Endothelial cell of umbilical vein (primary cell): ENCODE results near the gene SEMA6A. TPM values are rescaled to one million over a fixed set of nuclear protein-coding genes. Genes with fewer than 3 reads are reported as not detected.

Experiments
- BruUV-seq: library from RNA; stranded (reverse); fragments of 400-500 nt; replicated peaks from 2 replicates; lab custom pipeline; 2021; lab: Mats Ljungman, UMichigan
- CTCF ChIA-PET: fragments of 300-600, 350-600 bp; sonication (Branson Sonifier 250); formaldehyde crosslinking; loops from one replicate; lab custom pipeline; 2021; ENCODE audit warnings: antibody characterized with exemption, inconsistent platforms; lab: Charles Lee
- POLR2A ChIA-PET: fragments of 300-600, 350-600 bp; sonication (Branson Sonifier 250); formaldehyde crosslinking; loops from one replicate; lab custom pipeline; 2021; ENCODE audit warnings: antibody characterized with exemption, inconsistent platforms; lab: Charles Lee
- DNase-seq: peaks from one replicate; pipeline ENCODE4 v3.0.0-alpha.2; 2011; ENCODE audit warnings: low read depth, low spot score
- FAIRE-seq: peaks from 2 replicates; lab custom pipeline; 2011; peaks lifted over from hg19 to GRCh38; lab: Jason Lieb, UNC
- H2AFZ ChIP-seq: 2 replicates; pipeline ENCODE4 v1.6.0; 2012; ENCODE audit warnings: low read depth, low read length, control low read depth, inconsistent platforms
- H3K27ac ChIP-seq: 2 replicates; pipeline ENCODE4 v1.5.1; 2011; ENCODE audit warnings: low read depth, mild to moderate bottlenecking, control low read depth, low read length, moderate library complexity; ENCODE audit not compliant: insufficient read depth
- H3K27me3 ChIP-seq, 2 experiments: 2 replicates each; pipeline versions ENCODE4 v1.6.0 to v1.6.1; 2011; ENCODE audit warnings: low read length in 2 of 2, mixed read lengths in 1 of 2; ENCODE audit not compliant: control insufficient read depth in 2 of 2, insufficient read depth in 2 of 2
- H3K36me3 ChIP-seq, 2 experiments: 2 replicates in 1 of 2; 3 replicates in 1 of 2; pipeline ENCODE4 v1.5.1; 2011; ENCODE audit warnings: low read length in 2 of 2, mild to moderate bottlenecking in 1 of 2, moderate library complexity in 1 of 2; ENCODE audit not compliant: control insufficient read depth in 2 of 2, insufficient read depth in 2 of 2; ENCODE audit errors: extremely low read depth in 1 of 2
- H3K4me1 ChIP-seq: 3 replicates; pipeline ENCODE4 v1.5.1; 2011; ENCODE audit warnings: mild to moderate bottlenecking, low read length; ENCODE audit not compliant: control insufficient read depth, insufficient read depth; ENCODE audit errors: extremely low read depth
- H3K4me2 ChIP-seq: 2 replicates; pipeline ENCODE4 v1.6.1; 2011; ENCODE audit warnings: low read length, control low read depth, mixed read lengths; ENCODE audit not compliant: insufficient read depth
- H3K4me3 ChIP-seq, 3 experiments: fragments of 200-600 bp in 1 of 3; sonication (generic), shearing (Covaris generic) in 1 of 3; replicated peaks in 1 of 3; 2 replicates each; pipeline ENCODE4 v1.5.1; 2011 to 2016; ENCODE audit warnings: control low read depth in 3 of 3, low read length in 3 of 3, mild to moderate bottlenecking in 2 of 3, inconsistent platforms in 1 of 3, low read depth in 1 of 3, moderate library complexity in 1 of 3; ENCODE audit not compliant: insufficient read depth in 1 of 3
- H3K79me2 ChIP-seq: 2 replicates; pipeline ENCODE4 v1.6.0; 2012; ENCODE audit warnings: low read length, inconsistent platforms; ENCODE audit not compliant: control insufficient read depth, insufficient read depth
- H3K9ac ChIP-seq: replicated peaks from 2 replicates; pipeline ENCODE3; 2011; ENCODE audit warnings: low read length, control low read depth; ENCODE audit not compliant: insufficient read depth; ENCODE audit errors: extremely low read depth
- H3K9me1 ChIP-seq: replicated peaks from 3 replicates; pipeline ENCODE4 v1.6.0; 2011; ENCODE audit warnings: mild to moderate bottlenecking, low read length; ENCODE audit not compliant: control insufficient read depth, insufficient read depth; ENCODE audit errors: extremely low read depth
- H3K9me3 ChIP-seq: replicated peaks from 2 replicates; pipeline ENCODE4 v1.5.1; 2012; ENCODE audit warnings: low read length, inconsistent platforms; ENCODE audit not compliant: control insufficient read depth, insufficient read depth
- H4K20me1 ChIP-seq: replicated peaks from 2 replicates; pipeline ENCODE3; 2011; ENCODE audit warnings: mild to moderate bottlenecking, low read length; ENCODE audit not compliant: control insufficient read depth, insufficient read depth; ENCODE audit errors: extremely low read depth
- EZH2 ChIP-seq: IDR thresholded peaks from 2 replicates; pipeline ENCODE4 v1.6.1; 2012; ENCODE audit warnings: borderline replicate concordance, low read depth, mild to moderate bottlenecking, moderate library complexity, low read length, inconsistent platforms; ENCODE audit not compliant: severe bottlenecking
- FOS ChIP-seq: IDR thresholded peaks from 2 replicates; pipeline ENCODE4 v1.6.1; 2011; ENCODE audit warnings: mild to moderate bottlenecking, low read length, moderate library complexity, borderline replicate concordance; ENCODE audit not compliant: insufficient read depth
- GATA2 ChIP-seq: IDR thresholded peaks from 2 replicates; pipeline ENCODE4 v1.7.0; 2011; ENCODE audit warnings: low read depth, mild to moderate bottlenecking, moderate library complexity, mixed read lengths, low read length; ENCODE audit not compliant: insufficient read length, insufficient read depth
- JUN ChIP-seq: IDR thresholded peaks from 2 replicates; pipeline ENCODE4 v1.6.1; 2011; ENCODE audit warnings: borderline replicate concordance, low read depth; ENCODE audit not compliant: insufficient read length, insufficient read depth
- MYC ChIP-seq: IDR thresholded peaks from one replicate; pipeline ENCODE4 v1.6.1; 2011; ENCODE audit warnings: mild to moderate bottlenecking, low read depth, low read length
- POLR2A ChIP-seq: IDR thresholded peaks from 2 replicates; pipeline ENCODE4 v1.6.1; 2012; ENCODE audit warnings: low read depth, mild to moderate bottlenecking, control low read depth, low read length
- POLR2AphosphoS5 ChIP-seq: IDR thresholded peaks from 2 replicates; pipeline ENCODE4 v1.6.1; 2012; ENCODE audit warnings: low read depth, mild to moderate bottlenecking, control low read depth, low read length, moderate library complexity; ENCODE audit not compliant: insufficient read depth
- dilution Hi-C: fragments of 300-500 bp; cut with MboI; formaldehyde crosslinking; loops from one replicate; pipeline ENCODE4 v1.15.0; 2019; ENCODE audit warnings: low sequenced_read_pairs; ENCODE audit not compliant: extremely low pct_ligation_motif_present
- intact Hi-C: fragments of 100-400 bp; cut with micrococcal nuclease; formaldehyde crosslinking; loops from one replicate; pipeline ENCODE4 v1.10.0; 2022
- polyA plus RNA-seq, 4 experiments: library from polyadenylated mRNA; depleted of rRNA in 3 of 4; stranded (reverse) in 3 of 4; unstranded in 1 of 4; fragments of >200 nt; gene quantifications; 2 replicates each; pipeline versions ENCODE4 v1.2.1 to v1.2.3, GENCODE V29; 2011 to 2012; ENCODE audit warnings: missing spikeins in 1 of 4
- total RNA-seq: library from RNA; stranded (reverse); gene quantifications from 2 replicates; pipeline ENCODE4 v1.2.3, GENCODE V29; 2021
- TF ChIP-seq, protein P1 (sequence below), 2 donors: IDR thresholded peaks; 1 replicate in 1 of 2; 2 replicates in 1 of 2; pipeline ENCODE4 v1.5.1; 2011; ENCODE audit warnings: low read length in 2 of 2, mild to moderate bottlenecking in 2 of 2, moderate library complexity in 2 of 2, control low read depth in 1 of 2, inconsistent platforms in 1 of 2, low read depth in 1 of 2; ENCODE audit not compliant: insufficient read depth in 1 of 2; ENCODE audit errors: extremely low read depth in 1 of 2
- TF ChIP-seq, protein P2 (sequence below): IDR thresholded peaks from 2 replicates; pipeline ENCODE4 v1.6.1; 2011; ENCODE audit not compliant: insufficient read depth, insufficient read length

SEMA6A gene
- total and polyA plus RNA-seq, 2 donors (not counting 3 experiments of a cell fraction or from before 2014, with no cell fraction given): 0.43 to 1.5 TPM

DNA sequence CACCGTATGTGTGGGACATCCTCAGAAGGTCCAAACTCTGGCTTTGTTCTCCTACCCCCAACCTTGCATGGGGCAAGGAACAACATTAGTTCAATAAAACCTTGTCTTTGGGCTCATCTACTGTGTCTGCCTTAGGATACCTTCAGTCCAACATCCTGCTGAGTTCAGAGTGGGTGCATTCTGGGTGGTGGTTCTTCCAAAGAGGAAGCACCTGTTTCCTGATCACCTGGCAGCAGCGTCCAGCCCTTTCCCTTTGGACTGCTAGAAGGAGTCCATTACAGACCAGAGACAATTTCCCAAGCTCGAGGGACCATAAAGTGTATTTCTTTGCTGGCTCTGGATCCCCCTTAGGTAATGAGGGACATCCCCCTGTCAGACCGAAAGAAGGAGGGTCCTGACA, 154.1 kb downstream of the SEMA6A start:
- no peak overlapping the region for H3K9ac ChIP-seq
- DNase-seq (peak; percentile 43), FAIRE-seq (no peak)
- H4K20me1 ChIP-seq: no peaks in the 10 kb centered on the region
- no peaks in the 10 kb centered on the region for H3K9me3 ChIP-seq
- intact Hi-C loops: no loop called here
- no TSS peak for BruUV-seq
- no peaks in the 10 kb centered on the region for H3K79me2 ChIP-seq
- TF ChIP-seq FOS (no peak), GATA2 (no peak), JUN (no peak), POLR2A (no peak), EZH2 (no peak), POLR2AphosphoS5 (no peak), MYC (no peak)
- TF ChIP-seq, protein P1, sequence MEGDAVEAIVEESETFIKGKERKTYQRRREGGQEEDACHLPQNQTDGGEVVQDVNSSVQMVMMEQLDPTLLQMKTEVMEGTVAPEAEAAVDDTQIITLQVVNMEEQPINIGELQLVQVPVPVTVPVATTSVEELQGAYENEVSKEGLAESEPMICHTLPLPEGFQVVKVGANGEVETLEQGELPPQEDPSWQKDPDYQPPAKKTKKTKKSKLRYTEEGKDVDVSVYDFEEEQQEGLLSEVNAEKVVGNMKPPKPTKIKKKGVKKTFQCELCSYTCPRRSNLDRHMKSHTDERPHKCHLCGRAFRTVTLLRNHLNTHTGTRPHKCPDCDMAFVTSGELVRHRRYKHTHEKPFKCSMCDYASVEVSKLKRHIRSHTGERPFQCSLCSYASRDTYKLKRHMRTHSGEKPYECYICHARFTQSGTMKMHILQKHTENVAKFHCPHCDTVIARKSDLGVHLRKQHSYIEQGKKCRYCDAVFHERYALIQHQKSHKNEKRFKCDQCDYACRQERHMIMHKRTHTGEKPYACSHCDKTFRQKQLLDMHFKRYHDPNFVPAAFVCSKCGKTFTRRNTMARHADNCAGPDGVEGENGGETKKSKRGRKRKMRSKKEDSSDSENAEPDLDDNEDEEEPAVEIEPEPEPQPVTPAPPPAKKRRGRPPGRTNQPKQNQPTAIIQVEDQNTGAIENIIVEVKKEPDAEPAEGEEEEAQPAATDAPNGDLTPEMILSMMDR (IDR thresholded peaks at IDR 0.05; ENCODE audit: extremely low read depth in 1 of 2, insufficient read depth in 1 of 2, low read depth in 1 of 2, low read length in 2 of 2): no peak
- TF ChIP-seq, protein P2, sequence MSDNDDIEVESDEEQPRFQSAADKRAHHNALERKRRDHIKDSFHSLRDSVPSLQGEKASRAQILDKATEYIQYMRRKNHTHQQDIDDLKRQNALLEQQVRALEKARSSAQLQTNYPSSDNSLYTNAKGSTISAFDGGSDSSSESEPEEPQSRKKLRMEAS: no peak
- CTCF ChIA-PET: no interaction called here
- no peak overlapping the region for H3K4me2 ChIP-seq
- H3K9me1 ChIP-seq: no peaks in the 10 kb centered on the region
- no peak overlapping the region for H3K4me3 ChIP-seq
- H3K36me3 ChIP-seq: no peaks in the 10 kb centered on the region
- H3K4me1 ChIP-seq: no peaks in the 10 kb centered on the region
- H2AFZ ChIP-seq: no peak overlapping the region
- no peak overlapping the region for H3K27ac ChIP-seq
- POLR2A ChIA-PET: no interaction called here
- dilution Hi-C loops: no loop called here
- no peaks in the 10 kb centered on the region for H3K27me3 ChIP-seq
